Measurements from ENCODE around the gene MTA1. TPM values are rescaled to one million over a fixed set of nuclear protein-coding genes. Genes with fewer than 3 reads are reported as not detected.

The MTA1 gene
- total RNA-seq, 1 donor from 2014 or later, result 59.8 TPM

DNA sequence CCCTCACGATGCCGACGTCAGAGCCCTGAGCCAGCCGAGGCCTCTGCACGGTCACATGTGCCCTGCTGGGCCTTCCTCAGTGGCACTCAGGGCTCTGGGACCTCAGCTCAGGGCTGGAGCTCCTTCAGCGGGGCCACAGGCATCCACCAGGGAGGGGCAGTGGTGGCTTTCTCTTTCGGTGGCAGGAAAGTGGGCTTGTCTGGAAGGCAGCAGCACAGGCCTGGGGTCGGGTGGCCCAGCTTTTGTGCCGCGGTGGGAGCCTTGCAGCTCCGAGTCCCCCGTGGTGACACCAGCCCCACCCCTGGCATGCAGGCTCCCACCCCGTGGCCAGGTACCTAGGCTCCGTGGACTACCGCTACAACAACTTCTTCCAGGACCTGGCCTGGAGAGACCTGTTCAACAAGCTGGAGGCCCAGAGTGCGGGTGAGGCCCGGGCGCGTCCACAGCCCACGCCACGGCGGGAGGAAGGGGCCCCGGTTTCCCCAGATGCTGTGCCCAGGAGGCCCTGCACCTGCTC, 35.5 kb upstream of the MTA1 start:
- no peaks in the 10 kb centered on the region for H3F3A ChIP-seq (ENCODE audit: low read depth)
- H3K79me2 ChIP-seq (ENCODE audit: low read depth), result no peaks in the 10 kb centered on the region
- no peak overlapping the region for H3K4me3 Mint-ChIP-seq
- no peak overlapping the region for H3K9ac ChIP-seq
- H4K20me1 ChIP-seq (ENCODE audit: low read depth), result peaks cover 4% of the 10 kb centered on the region
- H2AFZ ChIP-seq (replicated peaks), result no peak overlapping the region
- H3K36me3 Mint-ChIP-seq, result peaks cover 3% of the 10 kb centered on the region
- no peak overlapping the region for H3K27ac Mint-ChIP-seq
- H3K9me3 Mint-ChIP-seq, result no peaks in the 10 kb centered on the region
- no peaks in the 10 kb centered on the region for H3K27me3 ChIP-seq
- no peaks in the 10 kb centered on the region for H3K4me1 ChIP-seq
- H3K27ac ChIP-seq, result no peak overlapping the region
- no peak overlapping the region for H3K4me2 ChIP-seq
- H3K4me1 Mint-ChIP-seq, result peaks cover 2% of the 10 kb centered on the region
- H3K27me3 Mint-ChIP-seq (ENCODE audit: insufficient read depth, low read depth), result peaks cover 2% of the 10 kb centered on the region
- H3K36me3 ChIP-seq, result no peaks in the 10 kb centered on the region
- no peak overlapping the region for H3K4me3 ChIP-seq
- no peaks in the 10 kb centered on the region for H3K9me3 ChIP-seq (ENCODE audit: low read depth)
- TF ChIP-seq EZH2 (IDR thresholded peaks at IDR 0.05) (no peak), EZH2phosphoT487 (IDR thresholded peaks at IDR 0.05) (no peak)
- TF ChIP-seq, protein P1, sequence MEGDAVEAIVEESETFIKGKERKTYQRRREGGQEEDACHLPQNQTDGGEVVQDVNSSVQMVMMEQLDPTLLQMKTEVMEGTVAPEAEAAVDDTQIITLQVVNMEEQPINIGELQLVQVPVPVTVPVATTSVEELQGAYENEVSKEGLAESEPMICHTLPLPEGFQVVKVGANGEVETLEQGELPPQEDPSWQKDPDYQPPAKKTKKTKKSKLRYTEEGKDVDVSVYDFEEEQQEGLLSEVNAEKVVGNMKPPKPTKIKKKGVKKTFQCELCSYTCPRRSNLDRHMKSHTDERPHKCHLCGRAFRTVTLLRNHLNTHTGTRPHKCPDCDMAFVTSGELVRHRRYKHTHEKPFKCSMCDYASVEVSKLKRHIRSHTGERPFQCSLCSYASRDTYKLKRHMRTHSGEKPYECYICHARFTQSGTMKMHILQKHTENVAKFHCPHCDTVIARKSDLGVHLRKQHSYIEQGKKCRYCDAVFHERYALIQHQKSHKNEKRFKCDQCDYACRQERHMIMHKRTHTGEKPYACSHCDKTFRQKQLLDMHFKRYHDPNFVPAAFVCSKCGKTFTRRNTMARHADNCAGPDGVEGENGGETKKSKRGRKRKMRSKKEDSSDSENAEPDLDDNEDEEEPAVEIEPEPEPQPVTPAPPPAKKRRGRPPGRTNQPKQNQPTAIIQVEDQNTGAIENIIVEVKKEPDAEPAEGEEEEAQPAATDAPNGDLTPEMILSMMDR (IDR thresholded peaks at IDR 0.05), result no peak
- no peak for DNase-seq (ENCODE audit: low spot score)

DNA sequence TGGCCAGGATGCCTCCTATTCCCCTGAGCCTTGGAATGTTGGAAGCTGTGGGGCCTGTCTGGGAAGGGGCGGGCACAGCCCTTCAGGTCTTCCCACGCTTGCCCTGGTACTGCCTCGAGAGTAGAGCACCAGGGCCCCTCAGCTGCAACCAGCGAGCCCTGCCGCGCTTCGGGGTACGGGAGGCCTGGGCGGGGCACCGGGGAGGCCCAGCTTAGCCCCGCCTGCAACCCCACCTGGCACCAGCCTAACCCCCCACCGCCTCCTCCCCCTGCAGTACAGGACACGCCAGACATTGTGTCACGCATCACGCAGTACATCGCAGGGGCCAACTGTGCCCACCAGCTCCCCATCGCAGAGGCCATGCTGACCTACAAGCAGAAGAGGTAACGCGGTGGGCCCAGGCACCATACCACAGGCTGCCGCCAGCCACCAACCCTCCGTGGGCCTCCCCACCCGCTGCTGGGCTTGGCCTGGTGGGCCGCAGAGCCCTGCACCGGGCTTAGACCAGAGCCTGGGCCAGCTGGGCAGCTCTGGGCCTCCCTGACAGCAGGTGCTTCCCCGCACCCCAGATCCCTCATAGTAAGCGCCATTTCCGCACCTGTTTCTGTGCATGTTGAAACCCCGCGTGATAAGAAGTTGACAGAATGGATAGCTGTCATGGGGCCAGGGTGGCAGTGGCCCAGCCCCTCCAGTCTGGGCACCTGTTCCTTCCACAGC, 34.9 kb upstream of the MTA1 start:
- H3K4me2 ChIP-seq, result no peak overlapping the region
- Mint-ChIP-seq H3K9me3 (no peaks in the 10 kb centered on the region), H3K4me3 (no peak overlapping the region), H3K27ac (no peak overlapping the region), H3K36me3 (peaks cover 3% of the 10 kb centered on the region), H3K27me3 (ENCODE audit: insufficient read depth, low read depth) (peaks cover 2% of the 10 kb centered on the region), H3K4me1 (peaks cover 2% of the 10 kb centered on the region)
- no peaks in the 10 kb centered on the region for H3K9me3 ChIP-seq (ENCODE audit: low read depth)
- H3K27me3 ChIP-seq, result no peaks in the 10 kb centered on the region
- H3K79me2 ChIP-seq (ENCODE audit: low read depth), result no peaks in the 10 kb centered on the region
- H4K20me1 ChIP-seq (ENCODE audit: low read depth), result peaks cover 3% of the 10 kb centered on the region
- TF ChIP-seq, protein P1 (IDR thresholded peaks at IDR 0.05), result no peak
- TF ChIP-seq EZH2 (IDR thresholded peaks at IDR 0.05), result no peak
- no peak for TF ChIP-seq EZH2phosphoT487 (IDR thresholded peaks at IDR 0.05)
- no peaks in the 10 kb centered on the region for H3F3A ChIP-seq (ENCODE audit: low read depth)
- H3K27ac ChIP-seq, result no peak overlapping the region
- no peak overlapping the region for H3K4me3 ChIP-seq
- no peak for DNase-seq (ENCODE audit: low spot score)
- H3K4me1 ChIP-seq, result no peaks in the 10 kb centered on the region
- H3K36me3 ChIP-seq, result no peaks in the 10 kb centered on the region
- no peak overlapping the region for H2AFZ ChIP-seq (replicated peaks)
- H3K9ac ChIP-seq, result no peak overlapping the region

DNA sequence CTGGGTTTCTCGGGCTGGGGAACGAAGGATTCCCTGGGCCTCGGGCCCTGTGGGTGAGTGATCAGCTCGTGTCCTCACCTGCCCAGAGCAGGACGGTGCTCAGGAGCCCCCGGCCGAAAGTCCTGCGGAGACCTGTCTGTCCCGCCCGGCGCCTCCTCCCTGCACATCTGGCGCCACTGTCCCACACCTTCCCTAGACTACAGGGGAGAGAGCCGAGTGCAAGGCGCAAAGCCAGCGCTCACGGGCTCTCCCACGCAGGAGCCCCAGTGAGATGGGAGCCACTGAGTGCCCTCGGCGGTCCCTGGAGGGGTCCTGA, 34.3 kb upstream of the MTA1 start:
- Mint-ChIP-seq H3K27ac (no peak overlapping the region), H3K36me3 (peaks cover 3% of the 10 kb centered on the region), H3K9me3 (no peaks in the 10 kb centered on the region), H3K4me1 (peaks cover 2% of the 10 kb centered on the region), H3K27me3 (ENCODE audit: insufficient read depth, low read depth) (peaks cover 2% of the 10 kb centered on the region), H3K4me3 (no peak overlapping the region)
- Histone ChIP-seq H2AFZ (replicated peaks) (no peak overlapping the region), H3K36me3 (no peaks in the 10 kb centered on the region), H3K4me3 (no peak overlapping the region), H3K27ac (no peak overlapping the region), H3K79me2 (ENCODE audit: low read depth) (no peaks in the 10 kb centered on the region), H4K20me1 (ENCODE audit: low read depth) (no peaks in the 10 kb centered on the region), H3K27me3 (no peaks in the 10 kb centered on the region), H3K4me1 (no peaks in the 10 kb centered on the region), H3K4me2 (no peak overlapping the region), H3K9me3 (ENCODE audit: low read depth) (no peaks in the 10 kb centered on the region), H3K9ac (no peak overlapping the region), H3F3A (ENCODE audit: low read depth) (no peaks in the 10 kb centered on the region)
- TF ChIP-seq, protein P1 (IDR thresholded peaks at IDR 0.05), result no peak
- TF ChIP-seq EZH2phosphoT487 (IDR thresholded peaks at IDR 0.05) (no peak), EZH2 (IDR thresholded peaks at IDR 0.05) (no peak)
- no peak for DNase-seq (ENCODE audit: low spot score)

Data from neural progenitor cell (in vitro differentiated cells).